ENCODE measurements around the gene LTO1.

Gene LTO1

DNA sequence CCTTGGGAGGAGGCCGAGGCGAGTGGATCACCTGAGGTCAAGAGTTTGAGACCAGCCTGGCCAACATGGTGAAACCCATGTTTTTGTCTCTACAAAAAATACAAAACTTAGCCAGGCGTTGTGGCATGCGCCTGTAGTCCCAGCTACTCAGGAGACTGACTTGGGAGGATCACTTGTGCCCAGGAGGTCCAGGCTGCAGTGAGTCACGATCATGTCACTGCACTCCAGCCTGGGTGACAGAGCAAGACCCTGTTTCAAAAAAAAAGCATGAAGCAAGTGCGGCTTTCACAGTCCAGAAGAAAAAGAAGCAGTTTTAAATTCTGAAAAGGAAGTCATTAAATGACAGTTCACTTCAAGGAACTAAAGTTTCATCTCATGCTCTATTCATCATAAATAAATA, 7.1 kb upstream of the LTO1 start:
- no peak overlapping the region for H3K4me3 ChIP-seq (ENCODE audit: low read depth, low read length)

- H3K4me3 ChIP-seq (ENCODE audit: low read depth, low read length): no peak overlapping the region
Measured at GRCh38 chr11:69680688-69681087, 5.5 kb upstream of the LTO1 start.

DNA sequence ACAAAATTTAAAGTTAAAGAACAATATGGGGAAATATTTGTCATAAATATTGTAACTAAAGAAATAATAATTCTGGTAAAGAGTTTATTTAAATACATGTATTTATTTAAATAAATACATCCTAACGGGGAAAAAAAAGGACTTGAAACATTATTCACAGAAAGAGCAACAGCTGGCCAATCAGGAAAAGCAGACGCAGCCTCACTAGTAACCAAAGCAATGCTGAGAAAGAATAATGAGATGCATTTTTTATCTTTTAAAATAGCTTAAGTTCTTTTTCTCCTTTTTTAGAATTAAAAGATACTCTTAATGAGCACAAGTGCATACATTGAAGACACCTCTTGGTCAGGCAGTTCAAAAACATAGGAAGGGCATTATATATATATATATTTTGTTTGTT, 2.6 kb upstream of the LTO1 start:
- no peak overlapping the region for H3K4me3 ChIP-seq (ENCODE audit: low read depth, low read length)

- peak overlapping the region; percentile 93 for H3K4me3 ChIP-seq (ENCODE audit: low read depth, low read length)
Measured at GRCh38 chr11:69674267-69674885, 777 bp downstream of the LTO1 start.

DNA sequence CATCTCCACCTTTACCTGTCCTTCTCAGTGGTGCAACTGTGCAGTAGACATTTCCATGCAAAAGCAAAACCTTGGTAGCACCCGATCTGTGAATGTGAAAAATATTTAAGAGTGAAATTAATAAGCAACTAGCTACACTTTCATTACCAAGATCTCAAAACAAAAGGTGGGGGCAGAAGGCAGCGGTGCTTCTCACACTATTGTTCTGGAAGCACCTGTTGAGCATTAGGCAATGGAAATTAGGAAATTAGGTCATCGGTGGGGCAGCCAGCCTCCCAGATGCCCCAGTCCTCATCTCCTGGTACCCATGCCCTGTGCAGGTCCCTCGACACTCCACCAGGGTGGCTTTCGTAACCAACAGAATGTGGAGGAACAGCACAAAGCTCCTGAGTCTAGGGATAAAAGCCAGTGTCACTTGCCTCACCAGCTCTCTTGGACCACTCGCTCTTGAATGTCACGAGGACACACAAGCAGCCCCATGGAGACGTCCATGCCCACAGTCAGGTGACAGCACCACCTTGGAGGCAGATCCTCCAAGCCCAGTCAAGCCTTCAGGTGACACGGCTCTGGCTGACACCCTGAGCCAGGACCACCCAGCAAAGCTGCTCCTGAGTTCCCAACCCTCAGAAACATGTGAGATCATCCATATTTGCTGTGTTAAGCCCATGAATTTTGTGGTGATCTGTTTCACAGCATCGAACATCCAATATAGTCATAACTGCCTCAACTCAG, 3.3 kb downstream of the LTO1 start:
- no peak overlapping the region for H3K4me3 ChIP-seq (ENCODE audit: low read depth, low read length)

- no peak overlapping the region for H3K4me3 ChIP-seq (ENCODE audit: low read depth, low read length)
Measured at GRCh38 chr11:69670158-69670845, 4.9 kb downstream of the LTO1 start.

- no peak overlapping the region for H3K4me3 ChIP-seq (ENCODE audit: low read depth, low read length)
Measured at GRCh38 chr11:69669486-69669885, 5.7 kb downstream of the LTO1 start.

DNA sequence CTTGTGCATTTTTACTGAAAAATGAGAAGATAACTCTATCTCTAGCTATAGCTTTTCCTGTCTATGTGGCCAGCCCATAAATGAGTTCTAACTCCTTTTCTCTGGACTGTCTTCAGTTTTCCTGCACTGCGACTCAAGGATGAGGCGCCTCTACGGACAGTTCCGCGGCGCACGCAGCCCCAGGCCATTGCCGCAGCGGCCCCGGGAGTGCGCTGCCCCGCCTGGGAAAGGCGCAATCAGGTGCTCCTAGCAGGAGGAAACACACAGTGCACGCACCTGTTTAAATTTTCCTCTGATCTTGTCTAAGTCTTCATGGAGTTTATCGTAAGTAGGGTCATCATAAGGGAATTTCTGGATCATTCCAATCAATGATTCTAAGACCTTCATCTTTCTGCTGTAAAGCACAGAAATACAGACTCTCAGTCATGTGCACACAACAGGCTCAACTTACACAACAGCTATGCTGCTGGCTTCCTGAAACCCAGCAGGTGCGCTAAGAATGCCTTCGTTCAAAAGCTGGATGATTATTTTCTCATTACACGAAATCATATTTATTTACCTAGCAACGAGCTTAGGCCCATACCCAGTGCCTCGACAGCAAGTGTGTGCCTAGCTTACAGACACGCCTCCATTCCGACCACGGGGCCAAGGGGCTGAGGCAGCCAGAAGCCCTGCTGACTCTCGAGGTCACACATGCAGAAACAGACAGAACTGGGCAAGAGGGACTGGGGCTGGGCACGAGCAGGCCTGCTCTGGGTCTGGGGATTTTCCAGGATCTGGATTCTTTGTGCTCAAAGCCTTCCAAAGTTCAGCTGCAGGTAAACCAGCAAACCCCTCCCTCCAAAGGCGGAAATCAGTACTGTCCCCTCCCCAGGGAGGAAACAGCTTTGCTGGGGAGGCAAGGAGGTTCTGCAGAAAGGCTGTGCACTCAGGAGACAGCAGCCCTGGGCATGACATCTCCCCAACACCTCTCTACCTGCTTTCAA, 7.2 kb downstream of the LTO1 start:
- H3K4me3 ChIP-seq (ENCODE audit: low read depth, low read length): no peak overlapping the region

- no peak overlapping the region for H3K4me3 ChIP-seq (ENCODE audit: low read depth, low read length)
Measured at GRCh38 chr11:69666752-69667536, 8.2 kb downstream of the LTO1 start.

GRCh38 chr11:69666261-69666660, 8.9 kb downstream of the LTO1 start:
- H3K4me3 ChIP-seq (ENCODE audit: low read depth, low read length): no peak overlapping the region

DNA sequence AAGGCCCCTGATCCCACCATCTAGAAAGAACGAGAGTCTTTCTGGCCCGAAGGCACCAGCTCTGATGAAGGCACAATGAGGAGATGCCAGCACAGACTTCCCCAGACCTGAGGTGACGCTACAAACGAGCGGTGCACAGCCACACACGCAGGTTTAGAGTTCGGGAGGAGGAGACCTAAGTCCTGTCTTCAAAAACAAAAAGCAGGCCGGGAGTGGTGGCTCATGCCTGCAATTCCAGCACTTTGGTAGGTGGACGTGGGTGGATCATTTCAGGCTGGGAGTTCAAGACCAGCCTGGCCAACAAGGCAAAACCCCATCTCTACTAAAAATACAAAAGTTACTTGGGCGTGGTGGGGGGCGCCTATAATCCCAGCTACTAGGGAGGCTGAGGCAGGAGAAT, 9.5 kb downstream of the LTO1 start:
- no peak overlapping the region for H3K4me3 ChIP-seq (ENCODE audit: low read depth, low read length)

DNA sequence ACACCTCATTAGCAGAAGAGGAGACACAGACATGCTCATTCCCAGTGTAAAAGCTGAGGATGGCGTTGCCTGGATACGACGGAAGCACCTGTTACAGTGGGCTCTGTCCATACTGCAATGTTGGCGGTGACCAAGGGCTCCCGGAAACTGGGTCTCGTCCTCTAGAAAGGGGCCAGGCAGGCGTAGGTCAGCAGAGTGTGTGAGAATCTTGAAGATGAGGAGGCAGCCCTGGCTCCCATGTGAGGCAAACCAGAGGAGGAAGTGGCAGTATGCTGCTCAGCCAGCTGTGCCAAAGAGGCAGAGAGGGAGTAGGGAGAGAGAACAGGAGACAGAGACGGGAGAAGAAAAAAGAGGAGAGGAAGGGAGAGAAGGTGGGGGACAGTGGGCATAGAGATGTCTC, 10.3 kb downstream of the LTO1 start:
- no peak overlapping the region for H3K4me3 ChIP-seq (ENCODE audit: low read depth, low read length)

DNA sequence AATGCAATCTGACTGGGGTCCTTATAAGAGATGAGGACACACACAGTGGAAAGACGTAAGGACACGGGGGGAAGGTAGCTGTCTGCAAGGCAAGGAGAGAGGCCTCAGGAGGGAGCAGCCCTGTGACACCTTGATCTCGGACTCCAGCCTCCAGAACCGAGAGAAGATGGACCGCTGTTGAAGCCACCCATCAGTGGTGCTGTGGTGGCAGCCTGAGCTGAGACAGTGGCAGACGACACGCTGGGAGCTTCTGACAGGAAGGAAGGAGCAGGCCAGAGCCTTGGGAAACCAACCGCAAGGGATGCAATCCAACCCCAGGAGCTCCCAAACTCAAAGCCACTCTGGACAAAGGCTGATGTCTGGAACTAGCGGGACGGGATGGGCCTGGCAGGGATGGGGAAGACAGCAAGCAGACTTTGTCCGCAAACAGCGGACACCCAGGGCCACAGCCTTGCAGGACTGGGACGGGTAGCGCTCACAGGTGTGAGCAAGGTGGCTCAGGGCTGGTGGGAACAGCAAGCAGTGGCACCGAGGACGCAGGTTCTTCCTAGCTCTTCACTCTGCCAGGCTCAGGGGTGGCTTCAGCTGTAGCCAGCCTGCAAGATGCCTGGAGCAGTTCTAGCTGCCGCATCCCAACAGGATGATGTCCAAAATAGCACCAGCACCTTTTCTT, 10.9 kb downstream of the LTO1 start:
- H3K4me3 ChIP-seq (ENCODE audit: low read depth, low read length): no peak overlapping the region

- H3K4me3 ChIP-seq (ENCODE audit: low read depth, low read length): no peak overlapping the region
Measured at GRCh38 chr11:69663326-69663725, 11.8 kb downstream of the LTO1 start.

DNA sequence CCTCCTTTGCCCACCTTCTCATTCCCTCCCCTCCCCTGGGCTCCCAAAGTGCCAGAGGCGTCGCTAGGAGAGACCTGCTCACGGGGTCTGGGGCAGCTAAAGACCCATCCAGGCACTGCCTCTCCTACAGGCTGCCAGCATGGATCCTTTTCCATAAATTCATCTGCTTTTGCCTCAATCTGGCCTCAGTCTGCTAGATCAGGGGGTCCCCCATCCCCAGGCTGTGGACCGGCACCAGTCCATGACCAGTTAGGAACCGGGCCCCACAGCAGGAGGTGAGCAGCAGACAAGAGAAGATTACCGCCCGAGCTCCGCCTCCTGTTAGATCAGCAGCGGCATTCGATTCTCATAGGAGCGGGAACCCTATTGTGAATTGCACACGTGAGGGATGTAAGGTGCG, 12.3 kb downstream of the LTO1 start:
- no peak overlapping the region for H3K4me3 ChIP-seq (ENCODE audit: low read depth, low read length)

- no peak overlapping the region for H3K4me3 ChIP-seq (ENCODE audit: low read depth, low read length)
Measured at GRCh38 chr11:69662021-69662698, 13.0 kb downstream of the LTO1 start.

DNA sequence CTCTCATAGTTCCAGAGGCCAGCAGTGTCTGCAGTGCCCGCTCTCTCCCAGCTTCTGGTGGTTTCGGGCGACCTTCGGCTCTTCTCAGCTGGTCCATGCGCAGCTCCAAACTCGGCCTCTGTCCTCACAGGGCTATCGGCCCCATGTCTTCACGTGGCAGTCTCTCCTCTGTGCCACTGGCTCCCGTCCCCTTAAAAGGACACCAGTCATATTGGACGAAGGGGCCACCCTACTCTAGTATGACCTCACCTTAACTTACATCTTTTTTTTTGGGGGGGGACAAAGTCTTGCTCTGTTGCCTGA, 13.8 kb downstream of the LTO1 start:
- no peak overlapping the region for H3K4me3 ChIP-seq (ENCODE audit: low read depth, low read length)

GRCh38 chr11:69660001-69660500, 15.1 kb downstream of the LTO1 start:
- H3K4me3 ChIP-seq (ENCODE audit: low read depth, low read length): no peak overlapping the region

DNA sequence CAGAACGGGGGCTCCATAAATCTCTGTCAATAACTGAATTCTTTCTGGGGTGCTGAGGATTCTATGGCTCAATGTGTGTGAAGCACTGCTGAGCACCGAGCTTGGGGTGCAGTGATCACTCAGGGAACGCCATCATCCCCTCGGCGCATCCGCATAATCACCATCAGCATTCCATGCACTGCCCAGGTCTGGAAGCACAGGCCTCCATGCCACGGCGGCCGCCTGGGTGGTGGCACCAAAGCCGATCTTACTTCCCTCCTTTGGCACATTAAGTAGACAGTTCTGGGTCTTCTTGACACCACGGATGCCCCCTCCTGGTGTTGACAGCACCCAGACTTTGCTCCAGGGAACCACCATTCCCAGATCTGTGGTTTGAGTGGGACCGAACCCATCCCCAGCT, 15.6 kb downstream of the LTO1 start:
- H3K4me3 ChIP-seq (ENCODE audit: low read depth, low read length): no peak overlapping the region
